Heart left ventricle (tissue), 16 donors: Measurements from ENCODE around the gene RAB8A. TPM values are rescaled to one million over a fixed set of nuclear protein-coding genes. Genes with fewer than 3 reads are reported as not detected.

Experiments
- ATAC-seq, 4 donors: fragments of 200-7000 bp; cut with Tn5 transposase; one replicate each; pipeline ENCODE4 v1.9.1; 2020 to 2022; ENCODE audit warnings: moderate library complexity in 4 of 4, mild to moderate bottlenecking in 3 of 4, moderate number of reproducible peaks in 1 of 4
- DNase-seq, 5 donors: peaks; one replicate each; pipeline ENCODE4 v3.0.0-alpha.2; 2020
- H3K27ac ChIP-seq, 12 donors: fragments of 200-600 bp; sonication (generic) in 4 of 12; one replicate each; pipeline versions ENCODE4 v1.5.0 to v1.8.0; 2016 to 2022; ENCODE audit warnings: mild to moderate bottlenecking in 2 of 12
- H3K27me3 ChIP-seq, 9 donors: fragments of 200-600 bp; sonication (generic) in 2 of 9; one replicate each; pipeline versions ENCODE4 v1.5.1 to v1.8.0; 2016 to 2022; ENCODE audit warnings: mild to moderate bottlenecking in 3 of 9
- H3K36me3 ChIP-seq, 9 donors: fragments of 200-600 bp; sonication (generic) in 2 of 9; one replicate each; pipeline versions ENCODE4 v1.5.0 to v1.8.0; 2018 to 2022; ENCODE audit warnings: mild to moderate bottlenecking in 2 of 9
- H3K4me1 ChIP-seq, 12 donors: fragments of 200-600 bp; sonication (generic) in 4 of 12; one replicate each; pipeline versions ENCODE4 v1.5.0 to v1.8.0; 2016 to 2022; ENCODE audit warnings: mild to moderate bottlenecking in 3 of 12
- H3K4me3 ChIP-seq, 12 donors: fragments of 200-600 bp; sonication (generic) in 4 of 12; one replicate each; pipeline versions ENCODE4 v1.5.0 to v1.8.0; 2017 to 2022; ENCODE audit warnings: mild to moderate bottlenecking in 9 of 12, moderate library complexity in 4 of 12
- H3K9me3 ChIP-seq, 12 donors: fragments of 200-600 bp; sonication (generic) in 4 of 12; one replicate each; pipeline versions ENCODE4 v1.5.0 to v1.8.0; 2016 to 2022; ENCODE audit warnings: mild to moderate bottlenecking in 1 of 12
- CTCF ChIP-seq, 12 donors: fragments of 200-600 bp; sonication (generic) in 4 of 12; IDR thresholded peaks; one replicate each; pipeline versions ENCODE4 v1.5.0 to v1.8.0; 2018 to 2022; ENCODE audit warnings: antibody characterized with exemption in 12 of 12, mild to moderate bottlenecking in 5 of 12
- POLR2A ChIP-seq, 2 donors: fragments of 450-650 bp; IDR thresholded peaks; one replicate each; pipeline ENCODE4 v1.6.1; 2017; ENCODE audit warnings: antibody characterized with exemption in 2 of 2, mild to moderate bottlenecking in 2 of 2, moderate library complexity in 2 of 2
- WGBS, 4 donors: extraction: QIAGEN DNeasy Blood & Tissue Kit in 2 of 4; methylation state at CpG; one replicate each; pipeline versions ENCODE4 v1.1.5 to v1.1.7; 2013 to 2018; 5-methylcytosine and 5-hydroxymethylcytosine counted together
- intact Hi-C, 10 donors: fragments of 100-400 bp; cut with DNase I; formaldehyde crosslinking; loops; one replicate each; pipeline versions ENCODE4 v1.11.1 to v1.14.2; 2022
- polyA plus RNA-seq, 2 donors: library from polyadenylated mRNA; stranded (reverse); fragments of 200-250 nt; gene quantifications; one replicate each; pipeline ENCODE4 v1.2.3, GENCODE V29; 2013
- total RNA-seq, 9 donors: library from RNA; depleted of rRNA in 2 of 9; stranded (reverse); fragments of >200 nt in 2 of 9; fragmentation: NEBNext Ultra II Directional in 3 of 9; extraction: Animal tissue kit (Norgen Biotek cat#: 25700) in 3 of 9; gene quantifications; one replicate each; pipeline versions ENCODE4 v1.1.0 to v1.2.4, GENCODE V29; 2016 to 2023
- donor health status: ischemic (EF 13 %, LVEDD 7.1; RV severe dilation, severe dysfunction).
- donor health status: healthy with polysubstance abuse.
- donor health status: DM: no; HTN: yes; CAD: no.
- donor health status: DM: no; HTN: no; CAD: no.
- donor health status: ischemic (EF 25% LVEDD 6.9; RV normal size, moderate dysfunction).
- donor health status: ischemic (EF 25% LVEDD 5.7; RV mildly dilated, moderate dysfunction).
- donor health status: healthy.
- donor health status: DM: yes; HTN: yes; CAD: no.
- donor health status: ischemic (EF 35%, LVEDD 5.7; RV mildly dilated, moderate dysfunction).
- donor health status: nonischemic (EF 11% LVEDD 7.7; RV severe dilation, severe dysfunction).
- donor health status: DM: yes; HTN: yes; CAD: no.
- donor health status: PGD.
- donor health status: ischemic (EF 29% LVEDD 5.4; RV normal size, mild dysfunction).
- donor health status: nonischemic (EF 23%, LVEDD 6.1; RV moderate dilation, normal function).

Gene RAB8A
- total and polyA plus RNA-seq, 11 donors = 7.8 to 53.7 (median 23.7) TPM

- DNase-seq (no peak), ATAC-seq (no peak)
- no peak overlapping the region for H3K27ac ChIP-seq
- peaks cover 0 to 99% (median 91%) of the 10 kb centered on the region in 9 donors for H3K36me3 ChIP-seq
- no peaks in the 10 kb centered on the region for H3K9me3 ChIP-seq
- intact Hi-C loops = no loop called here
- no peaks in the 10 kb centered on the region for H3K27me3 ChIP-seq
- no peak overlapping the region for H3K4me3 ChIP-seq
- TF ChIP-seq CTCF (IDR thresholded peaks at IDR 0.05) (no peak), POLR2A (IDR thresholded peaks at IDR 0.05) (no peak)
- no peaks in the 10 kb centered on the region for H3K4me1 ChIP-seq
- 95 to 100% (median 97%) methylated on average over 4 of the region's 4 CpGs for WGBS, 4 donors
Observed at GRCh38 chr19:16100524-16100923, 11.2 kb upstream of the RAB8A start.

- Histone ChIP-seq H3K4me3 (no peak overlapping the region), H3K27ac (peak overlapping the region in 1 of 12 donors; percentile 64), H3K36me3 (peaks cover 0 to 57% (median 49%) of the 10 kb centered on the region in 9 donors), H3K9me3 (no peaks in the 10 kb centered on the region), H3K4me1 (no peaks in the 10 kb centered on the region), H3K27me3 (no peaks in the 10 kb centered on the region)
- DNase-seq (no peak), ATAC-seq (no peak)
- no peak for TF ChIP-seq POLR2A (IDR thresholded peaks at IDR 0.05)
- no peak for TF ChIP-seq CTCF (IDR thresholded peaks at IDR 0.05)
- WGBS, 4 donors = 85 to 91% (median 89%) methylated on average over 6 of the region's 6 CpGs
- intact Hi-C loops = loop anchor here in 1 of 10 donors (5.0 kb wide), 1 partner anchor 52 kb away; no protein-coding TSS in a partner anchor
Observed at GRCh38 chr19:16104722-16105121, 7.0 kb upstream of the RAB8A start.

GRCh38 chr19:16106121-16106520, 5.6 kb upstream of the RAB8A start:
- Histone ChIP-seq H3K9me3 (no peaks in the 10 kb centered on the region), H3K36me3 (peaks cover 0 to 43% (median 35%) of the 10 kb centered on the region in 9 donors), H3K27me3 (no peaks in the 10 kb centered on the region), H3K4me1 (peaks cover 0 to 7% (median 3%) of the 10 kb centered on the region in 12 donors), H3K27ac (peak overlapping the region in 1 of 12 donors; percentile 64), H3K4me3 (no peak overlapping the region)
- no peak for ATAC-seq
- no peak for DNase-seq
- intact Hi-C loops = loop anchor here in 1 of 10 donors (5.0 kb wide), 1 partner anchor 54 kb away; no protein-coding TSS in a partner anchor
- TF ChIP-seq POLR2A (IDR thresholded peaks at IDR 0.05) (no peak), CTCF (IDR thresholded peaks at IDR 0.05) (no peak)
- WGBS, 4 donors = 22 to 35% (median 23%) methylated on average over 3 of the region's 3 CpGs

GRCh38 chr19:16111909-16112752, 442 bp downstream of the RAB8A start:
- H3K4me3 ChIP-seq = peak overlapping the region; percentile 73 to 99 (median 83)
- TF ChIP-seq POLR2A (IDR thresholded peaks at IDR 0.05) = peak in 1 of 2 donors; percentile 44
- no peak for TF ChIP-seq CTCF (IDR thresholded peaks at IDR 0.05)
- 1 to 3% (median 2%) methylated on average over 28 to 37 of the region's 37 CpGs for WGBS, 4 donors
- DNase-seq (peak in 1 of 5 donors; percentile 75), ATAC-seq (peak in 2 of 4 donors; percentile 0 to 2)
- H3K36me3 ChIP-seq = peaks cover 0 to 19% (median 0%) of the 10 kb centered on the region in 9 donors
- intact Hi-C loops = loop anchor here in 9 of 10 donors (1.0 to 5.0 kb wide), 7 partner anchors 35 to 75 kb away; partner anchors contain the start of genes FAM32A (in 4 of the 9) and TPM4 (in 4 of the 9)
- no peaks in the 10 kb centered on the region for H3K9me3 ChIP-seq
- H3K27me3 ChIP-seq = no peaks in the 10 kb centered on the region
- H3K27ac ChIP-seq = peak overlapping the region in 11 of 12 donors; percentile 81 to 97 (median 89)
- peaks cover 4 to 56% (median 29%) of the 10 kb centered on the region in 12 donors for H3K4me1 ChIP-seq
